ENCODE results near the gene ACR.

The ACR gene

GRCh38 chr22:50696251-50696798, 41.7 kb upstream of the ACR start:
- H3K27ac ChIP-seq (replicated peaks; ENCODE audit: low read length) = no peak overlapping the region
- H2BK120ac ChIP-seq (ENCODE audit: low read depth, low read length) = no peak overlapping the region
- no peak overlapping the region for H2BK5ac ChIP-seq (ENCODE audit: low read length)
- peak overlapping the region; percentile 93 for H2AK5ac ChIP-seq (ENCODE audit: low read depth, low read length)
- no peak for DNase-seq (ENCODE audit: low spot score)
- peaks cover 7 to 25% of the 10 kb centered on the region in 2 donors for H3K36me3 ChIP-seq (replicated peaks in 1 of 2; ENCODE audit: control insufficient read depth in 2 of 2, insufficient read depth in 2 of 2, low read length in 2 of 2)
- peak overlapping the region; percentile 43 for H3K23ac ChIP-seq (ENCODE audit: low read depth, low read length, poor library complexity)
- H3K9ac ChIP-seq (ENCODE audit: low read depth, low read length, poor library complexity) = peak overlapping the region; percentile 34
- H3K9me3 ChIP-seq (replicated peaks in 1 of 2; ENCODE audit: control insufficient read depth in 2 of 2, insufficient read depth in 1 of 2, low read depth in 1 of 2, low read length in 2 of 2) = no peaks in the 10 kb centered on the region
- peak overlapping the region; percentile 75 for H3K4me2 ChIP-seq (ENCODE audit: insufficient read depth, low read length, poor library complexity, severe bottlenecking)
- H3K4me1 ChIP-seq (ENCODE audit: control insufficient read depth in 2 of 2, insufficient read depth in 1 of 2, low read depth in 1 of 2, low read length in 2 of 2) = peaks cover 16 to 17% of the 10 kb centered on the region in 2 donors
- no peak overlapping the region for H4K91ac ChIP-seq (ENCODE audit: low read depth, low read length, poor library complexity)
- H3K79me1 ChIP-seq (ENCODE audit: low read depth, low read length) = peaks cover 1% of the 10 kb centered on the region
- no CpG with 5 or more reads among the region's 21 CpGs for WGBS, 2 donors (ENCODE audit: extremely low coverage in 2 of 2, insufficient read length in 2 of 2, insufficient replicate concordance in 1 of 2)
- H4K8ac ChIP-seq (ENCODE audit: low read depth, low read length) = no peak overlapping the region
- H3K4ac ChIP-seq (ENCODE audit: low read length) = no peak overlapping the region
- H3K4me3 ChIP-seq (ENCODE audit: low read length in 2 of 2) = no peak overlapping the region
- no peak overlapping the region for H3K14ac ChIP-seq (ENCODE audit: low read length)
- no peak overlapping the region for H2BK15ac ChIP-seq (ENCODE audit: low read length)
- H2AFZ ChIP-seq (ENCODE audit: low read length) = peak overlapping the region; percentile 50
- H3K18ac ChIP-seq (ENCODE audit: low read length) = peak overlapping the region; percentile 40
- peaks cover 0 to 3% (median 0%) of the 10 kb centered on the region in 3 experiments for H3K27me3 ChIP-seq (ENCODE audit: control insufficient read depth in 3 of 3, insufficient read depth in 3 of 3, low read depth in 1 of 3, low read length in 3 of 3)
- no peak overlapping the region for H2BK12ac ChIP-seq (ENCODE audit: low read length)

GRCh38 chr22:50696799-50697561, 41.0 kb upstream of the ACR start:
- Histone ChIP-seq H3K4me1 (ENCODE audit: control insufficient read depth in 2 of 2, insufficient read depth in 1 of 2, low read depth in 1 of 2, low read length in 2 of 2) (peaks cover 16 to 17% of the 10 kb centered on the region in 2 donors), H3K27ac (replicated peaks; ENCODE audit: low read length) (no peak overlapping the region), H3K23ac (ENCODE audit: low read depth, low read length, poor library complexity) (peak overlapping the region; percentile 43), H2BK120ac (ENCODE audit: low read depth, low read length) (no peak overlapping the region), H4K91ac (ENCODE audit: low read depth, low read length, poor library complexity) (no peak overlapping the region), H3K14ac (ENCODE audit: low read length) (peak overlapping the region; percentile 31), H2AFZ (ENCODE audit: low read length) (peak overlapping the region; percentile 50), H3K18ac (ENCODE audit: low read length) (peak overlapping the region; percentile 94), H2BK12ac (ENCODE audit: low read length) (peak overlapping the region; percentile 91), H3K79me1 (ENCODE audit: low read depth, low read length) (peaks cover 1% of the 10 kb centered on the region), H3K36me3 (replicated peaks in 1 of 2; ENCODE audit: control insufficient read depth in 2 of 2, insufficient read depth in 2 of 2, low read length in 2 of 2) (peaks cover 7 to 31% of the 10 kb centered on the region in 2 donors), H3K9me3 (replicated peaks in 1 of 2; ENCODE audit: control insufficient read depth in 2 of 2, insufficient read depth in 1 of 2, low read depth in 1 of 2, low read length in 2 of 2) (no peaks in the 10 kb centered on the region), H2AK5ac (ENCODE audit: low read depth, low read length) (peak overlapping the region; percentile 93), H4K8ac (ENCODE audit: low read depth, low read length) (peak overlapping the region; percentile 26), H3K4ac (ENCODE audit: low read length) (no peak overlapping the region), H3K4me3 (ENCODE audit: low read length in 2 of 2) (peak overlapping the region; percentile 62 to 65), H3K9ac (ENCODE audit: low read depth, low read length, poor library complexity) (peak overlapping the region; percentile 74), H2BK15ac (ENCODE audit: low read length) (peak overlapping the region; percentile 97), H2BK5ac (ENCODE audit: low read length) (no peak overlapping the region), H3K27me3 (ENCODE audit: control insufficient read depth in 3 of 3, insufficient read depth in 3 of 3, low read depth in 1 of 3, low read length in 3 of 3) (peaks cover 0 to 3% (median 0%) of the 10 kb centered on the region in 3 experiments), H3K4me2 (ENCODE audit: insufficient read depth, low read length, poor library complexity, severe bottlenecking) (peak overlapping the region; percentile 75)
- peak; percentile 48 for DNase-seq (ENCODE audit: low spot score)
- WGBS, 2 donors (ENCODE audit: extremely low coverage in 2 of 2, insufficient read length in 2 of 2, insufficient replicate concordance in 1 of 2) = no CpG with 5 or more reads among the region's 58 CpGs

- H3K4me3 ChIP-seq (ENCODE audit: low read length in 2 of 2) = peak overlapping the region; percentile 62 to 76
- H2AK5ac ChIP-seq (ENCODE audit: low read depth, low read length) = peak overlapping the region; percentile 65
- H3K9ac ChIP-seq (ENCODE audit: low read depth, low read length, poor library complexity) = peak overlapping the region; percentile 78
- no peak overlapping the region for H2BK5ac ChIP-seq (ENCODE audit: low read length)
- H2AFZ ChIP-seq (ENCODE audit: low read length) = no peak overlapping the region
- no peak overlapping the region for H2BK12ac ChIP-seq (ENCODE audit: low read length)
- peak overlapping the region; percentile 89 for H3K18ac ChIP-seq (ENCODE audit: low read length)
- no peak overlapping the region for H4K91ac ChIP-seq (ENCODE audit: low read depth, low read length, poor library complexity)
- peaks cover 1% of the 10 kb centered on the region for H3K79me1 ChIP-seq (ENCODE audit: low read depth, low read length)
- no peak overlapping the region for H3K27ac ChIP-seq (replicated peaks; ENCODE audit: low read length)
- H3K36me3 ChIP-seq (replicated peaks in 1 of 2; ENCODE audit: control insufficient read depth in 2 of 2, insufficient read depth in 2 of 2, low read length in 2 of 2) = peaks cover 8 to 39% of the 10 kb centered on the region in 2 donors
- H2BK15ac ChIP-seq (ENCODE audit: low read length) = peak overlapping the region; percentile 50
- H2BK120ac ChIP-seq (ENCODE audit: low read depth, low read length) = no peak overlapping the region
- H3K4ac ChIP-seq (ENCODE audit: low read length) = no peak overlapping the region
- WGBS, 2 donors (ENCODE audit: extremely low coverage in 2 of 2, insufficient read length in 2 of 2, insufficient replicate concordance in 1 of 2) = no CpG with 5 or more reads among the region's 54 CpGs
- H3K14ac ChIP-seq (ENCODE audit: low read length) = no peak overlapping the region
- H3K27me3 ChIP-seq (ENCODE audit: control insufficient read depth in 3 of 3, insufficient read depth in 3 of 3, low read depth in 1 of 3, low read length in 3 of 3) = peaks cover 0 to 3% (median 0%) of the 10 kb centered on the region in 3 experiments
- H3K9me3 ChIP-seq (replicated peaks in 1 of 2; ENCODE audit: control insufficient read depth in 2 of 2, insufficient read depth in 1 of 2, low read depth in 1 of 2, low read length in 2 of 2) = no peaks in the 10 kb centered on the region
- H4K8ac ChIP-seq (ENCODE audit: low read depth, low read length) = no peak overlapping the region
- H3K23ac ChIP-seq (ENCODE audit: low read depth, low read length, poor library complexity) = no peak overlapping the region
- peak overlapping the region; percentile 82 for H3K4me2 ChIP-seq (ENCODE audit: insufficient read depth, low read length, poor library complexity, severe bottlenecking)
- peaks cover 17 to 18% of the 10 kb centered on the region in 2 donors for H3K4me1 ChIP-seq (ENCODE audit: control insufficient read depth in 2 of 2, insufficient read depth in 1 of 2, low read depth in 1 of 2, low read length in 2 of 2)
- no peak for DNase-seq (ENCODE audit: low spot score)
Observed at GRCh38 chr22:50697667-50698506, 40.1 kb upstream of the ACR start.
